Fibroblast of mammary gland (primary cell): ENCODE results near the gene ADAMTS4.

Experiments used
- DNase-seq: peaks from one replicate; pipeline ENCODE4 v3.0.0-alpha.2; 2010; ENCODE audit warnings: low read depth
- H3K4me3 ChIP-seq: 2 replicates; pipeline ENCODE4 v1.5.1; 2011; ENCODE audit warnings: low read depth, mild to moderate bottlenecking, low read length, moderate library complexity; ENCODE audit not compliant: control insufficient read depth
- CTCF ChIP-seq: conservative IDR thresholded peaks from 2 replicates; pipeline ENCODE4 v1.5.1; 2011; ENCODE audit warnings: low read depth, low read length, inconsistent platforms; ENCODE audit not compliant: control insufficient read depth, insufficient read depth

Gene ADAMTS4

GRCh38 chr1:161198897-161199431 is at the start of gene ADAMTS4:
Gene ADAMTS4 (minus strand): TSS chr1:161199054. CDS start chr1:161198627, 427 bp downstream.
- peak; percentile 98 for DNase-seq
- H3K4me3 ChIP-seq: peak within 1 kb of the TSS; percentile 85
- no peak for TF ChIP-seq CTCF

- no peak overlapping the region for H3K4me3 ChIP-seq
- TF ChIP-seq CTCF: no peak
- no peak for DNase-seq
These were observed 46.0 kb upstream of the ADAMTS4 start for GRCh38 chr1:161244888-161245287.

- no peak overlapping the region for H3K4me3 ChIP-seq
- no peak for TF ChIP-seq CTCF
- DNase-seq: no peak
These were observed 43.5 kb upstream of the ADAMTS4 start for GRCh38 chr1:161242313-161242712.

GRCh38 chr1:161241682-161242081 is 42.8 kb upstream of the ADAMTS4 start:
- no peak overlapping the region for H3K4me3 ChIP-seq
- DNase-seq: no peak
- no peak for TF ChIP-seq CTCF

- no peak within 1 kb of the TSS for H3K4me3 ChIP-seq
- TF ChIP-seq CTCF: no peak
- DNase-seq: peak; percentile 32
These were observed 39.2 kb upstream of the ADAMTS4 start, which contains the start of gene NR1I3 for GRCh38 chr1:161238039-161238473. Gene NR1I3 (minus strand): TSS chr1:161238203. CDS start chr1:161236565, 1,638 bp downstream.

- no peak overlapping the region for H3K4me3 ChIP-seq
- no peak for TF ChIP-seq CTCF
- no peak for DNase-seq
These were observed 37.3 kb upstream of the ADAMTS4 start for GRCh38 chr1:161235957-161236775.
